ENCODE measurements around the gene LRRFIP1.
A peak's percentile ranks its signal among the peaks of the same experiment; 100 is the strongest.

LRRFIP1 gene

GRCh38 chr2:237714690-237715458 is 87.5 kb downstream of the LRRFIP1 start:
- no peak overlapping the region for H3K4ac ChIP-seq (ENCODE audit: low read length)
- no peak overlapping the region for H3K4me2 ChIP-seq (ENCODE audit: insufficient read depth, low read length, poor library complexity, severe bottlenecking)
- H3K4me1 ChIP-seq (ENCODE audit: control insufficient read depth in 2 of 2, insufficient read depth in 1 of 2, low read depth in 1 of 2, low read length in 2 of 2) = peaks cover 14 to 16% of the 10 kb centered on the region in 2 donors
- no peak overlapping the region for H4K91ac ChIP-seq (ENCODE audit: low read depth, low read length, poor library complexity)
- no peak overlapping the region for H3K23ac ChIP-seq (ENCODE audit: low read depth, low read length, poor library complexity)
- H2BK120ac ChIP-seq (ENCODE audit: low read depth, low read length) = no peak overlapping the region
- no peak overlapping the region for H3K14ac ChIP-seq (ENCODE audit: low read length)
- no peak overlapping the region for H4K8ac ChIP-seq (ENCODE audit: low read depth, low read length)
- no peaks in the 10 kb centered on the region for H3K79me1 ChIP-seq (ENCODE audit: low read depth, low read length)
- no CpG with 5 or more reads among the region's 14 CpGs for WGBS, 2 donors (ENCODE audit: extremely low coverage in 2 of 2, insufficient read length in 2 of 2, insufficient replicate concordance in 1 of 2)
- peaks cover 0 to 14% of the 10 kb centered on the region in 2 donors for H3K36me3 ChIP-seq (replicated peaks in 1 of 2; ENCODE audit: control insufficient read depth in 2 of 2, insufficient read depth in 2 of 2, low read length in 2 of 2)
- H2AFZ ChIP-seq (ENCODE audit: low read length) = peak overlapping the region; percentile 74
- H3K9ac ChIP-seq (ENCODE audit: low read depth, low read length, poor library complexity) = no peak overlapping the region
- no peak overlapping the region for H2AK5ac ChIP-seq (ENCODE audit: low read depth, low read length)
- H3K27ac ChIP-seq (replicated peaks; ENCODE audit: low read length) = no peak overlapping the region
- H3K4me3 ChIP-seq (ENCODE audit: low read length in 2 of 2) = peak overlapping the region in 1 of 2 donors; percentile 40
- H3K9me3 ChIP-seq (replicated peaks in 1 of 2; ENCODE audit: control insufficient read depth in 2 of 2, insufficient read depth in 1 of 2, low read depth in 1 of 2, low read length in 2 of 2) = no peaks in the 10 kb centered on the region
- no peak overlapping the region for H3K18ac ChIP-seq (ENCODE audit: low read length)
- DNase-seq (ENCODE audit: low spot score) = no peak
- H2BK5ac ChIP-seq (ENCODE audit: low read length) = no peak overlapping the region
- H3K27me3 ChIP-seq (ENCODE audit: control insufficient read depth in 3 of 3, insufficient read depth in 3 of 3, low read depth in 1 of 3, low read length in 3 of 3) = no peaks in the 10 kb centered on the region
- no peak overlapping the region for H2BK12ac ChIP-seq (ENCODE audit: low read length)
- no peak overlapping the region for H2BK15ac ChIP-seq (ENCODE audit: low read length)

- Histone ChIP-seq H2AFZ (ENCODE audit: low read length) (peak overlapping the region; percentile 74), H4K91ac (ENCODE audit: low read depth, low read length, poor library complexity) (no peak overlapping the region), H2BK12ac (ENCODE audit: low read length) (no peak overlapping the region), H3K4ac (ENCODE audit: low read length) (no peak overlapping the region), H2BK15ac (ENCODE audit: low read length) (no peak overlapping the region), H3K79me1 (ENCODE audit: low read depth, low read length) (no peaks in the 10 kb centered on the region), H2AK5ac (ENCODE audit: low read depth, low read length) (no peak overlapping the region), H3K23ac (ENCODE audit: low read depth, low read length, poor library complexity) (no peak overlapping the region), H3K14ac (ENCODE audit: low read length) (no peak overlapping the region), H3K9ac (ENCODE audit: low read depth, low read length, poor library complexity) (no peak overlapping the region), H3K4me1 (ENCODE audit: control insufficient read depth in 2 of 2, insufficient read depth in 1 of 2, low read depth in 1 of 2, low read length in 2 of 2) (peaks cover 14 to 16% of the 10 kb centered on the region in 2 donors), H3K4me3 (ENCODE audit: low read length in 2 of 2) (peak overlapping the region in 1 of 2 donors; percentile 40), H3K27ac (replicated peaks; ENCODE audit: low read length) (no peak overlapping the region), H2BK120ac (ENCODE audit: low read depth, low read length) (no peak overlapping the region), H3K36me3 (replicated peaks in 1 of 2; ENCODE audit: control insufficient read depth in 2 of 2, insufficient read depth in 2 of 2, low read length in 2 of 2) (peaks cover 0 to 14% of the 10 kb centered on the region in 2 donors), H3K4me2 (ENCODE audit: insufficient read depth, low read length, poor library complexity, severe bottlenecking) (no peak overlapping the region), H3K18ac (ENCODE audit: low read length) (no peak overlapping the region), H3K27me3 (ENCODE audit: control insufficient read depth in 3 of 3, insufficient read depth in 3 of 3, low read depth in 1 of 3, low read length in 3 of 3) (no peaks in the 10 kb centered on the region), H3K9me3 (replicated peaks in 1 of 2; ENCODE audit: control insufficient read depth in 2 of 2, insufficient read depth in 1 of 2, low read depth in 1 of 2, low read length in 2 of 2) (no peaks in the 10 kb centered on the region), H4K8ac (ENCODE audit: low read depth, low read length) (no peak overlapping the region), H2BK5ac (ENCODE audit: low read length) (no peak overlapping the region)
- no peak for DNase-seq (ENCODE audit: low spot score)
- no CpG with 5 or more reads among the region's 13 CpGs for WGBS, 2 donors (ENCODE audit: extremely low coverage in 2 of 2, insufficient read length in 2 of 2, insufficient replicate concordance in 1 of 2)
These were observed 88.1 kb downstream of the LRRFIP1 start for GRCh38 chr2:237715459-237715947.

GRCh38 chr2:237716011-237716410 is 88.6 kb downstream of the LRRFIP1 start:
- Histone ChIP-seq H3K79me1 (ENCODE audit: low read depth, low read length) (no peaks in the 10 kb centered on the region), H3K18ac (ENCODE audit: low read length) (no peak overlapping the region), H3K4ac (ENCODE audit: low read length) (no peak overlapping the region), H3K4me3 (ENCODE audit: low read length in 2 of 2) (peak overlapping the region in 1 of 2 donors; percentile 40), H3K9ac (ENCODE audit: low read depth, low read length, poor library complexity) (no peak overlapping the region), H4K8ac (ENCODE audit: low read depth, low read length) (no peak overlapping the region), H3K36me3 (replicated peaks in 1 of 2; ENCODE audit: control insufficient read depth in 2 of 2, insufficient read depth in 2 of 2, low read length in 2 of 2) (peaks cover 0 to 13% of the 10 kb centered on the region in 2 donors), H2BK120ac (ENCODE audit: low read depth, low read length) (no peak overlapping the region), H2BK5ac (ENCODE audit: low read length) (no peak overlapping the region), H3K23ac (ENCODE audit: low read depth, low read length, poor library complexity) (no peak overlapping the region), H2AK5ac (ENCODE audit: low read depth, low read length) (no peak overlapping the region), H3K9me3 (replicated peaks in 1 of 2; ENCODE audit: control insufficient read depth in 2 of 2, insufficient read depth in 1 of 2, low read depth in 1 of 2, low read length in 2 of 2) (no peaks in the 10 kb centered on the region), H3K4me1 (ENCODE audit: control insufficient read depth in 2 of 2, insufficient read depth in 1 of 2, low read depth in 1 of 2, low read length in 2 of 2) (peaks cover 14 to 16% of the 10 kb centered on the region in 2 donors), H3K27ac (replicated peaks; ENCODE audit: low read length) (no peak overlapping the region), H3K4me2 (ENCODE audit: insufficient read depth, low read length, poor library complexity, severe bottlenecking) (no peak overlapping the region), H2BK12ac (ENCODE audit: low read length) (no peak overlapping the region), H2AFZ (ENCODE audit: low read length) (peak overlapping the region; percentile 74), H4K91ac (ENCODE audit: low read depth, low read length, poor library complexity) (no peak overlapping the region), H3K27me3 (ENCODE audit: control insufficient read depth in 3 of 3, insufficient read depth in 3 of 3, low read depth in 1 of 3, low read length in 3 of 3) (no peaks in the 10 kb centered on the region), H2BK15ac (ENCODE audit: low read length) (no peak overlapping the region), H3K14ac (ENCODE audit: low read length) (no peak overlapping the region)
- DNase-seq (ENCODE audit: low spot score) = no peak

- Histone ChIP-seq H2BK120ac (ENCODE audit: low read depth, low read length) (no peak overlapping the region), H4K91ac (ENCODE audit: low read depth, low read length, poor library complexity) (no peak overlapping the region), H2BK15ac (ENCODE audit: low read length) (no peak overlapping the region), H4K8ac (ENCODE audit: low read depth, low read length) (no peak overlapping the region), H2BK5ac (ENCODE audit: low read length) (no peak overlapping the region), H2BK12ac (ENCODE audit: low read length) (no peak overlapping the region), H3K79me1 (ENCODE audit: low read depth, low read length) (no peaks in the 10 kb centered on the region), H2AFZ (ENCODE audit: low read length) (no peak overlapping the region), H3K4me2 (ENCODE audit: insufficient read depth, low read length, poor library complexity, severe bottlenecking) (no peak overlapping the region), H3K4me3 (ENCODE audit: low read length in 2 of 2) (no peak overlapping the region), H3K4ac (ENCODE audit: low read length) (no peak overlapping the region), H2AK5ac (ENCODE audit: low read depth, low read length) (no peak overlapping the region), H3K27ac (replicated peaks; ENCODE audit: low read length) (no peak overlapping the region), H3K18ac (ENCODE audit: low read length) (no peak overlapping the region), H3K14ac (ENCODE audit: low read length) (no peak overlapping the region), H3K9ac (ENCODE audit: low read depth, low read length, poor library complexity) (no peak overlapping the region), H3K4me1 (ENCODE audit: control insufficient read depth in 2 of 2, insufficient read depth in 1 of 2, low read depth in 1 of 2, low read length in 2 of 2) (peaks cover 12 to 16% of the 10 kb centered on the region in 2 donors), H3K23ac (ENCODE audit: low read depth, low read length, poor library complexity) (no peak overlapping the region), H3K27me3 (ENCODE audit: control insufficient read depth in 3 of 3, insufficient read depth in 3 of 3, low read depth in 1 of 3, low read length in 3 of 3) (no peaks in the 10 kb centered on the region), H3K36me3 (replicated peaks in 1 of 2; ENCODE audit: control insufficient read depth in 2 of 2, insufficient read depth in 2 of 2, low read length in 2 of 2) (peaks cover 0 to 3% of the 10 kb centered on the region in 2 donors), H3K9me3 (replicated peaks in 1 of 2; ENCODE audit: control insufficient read depth in 2 of 2, insufficient read depth in 1 of 2, low read depth in 1 of 2, low read length in 2 of 2) (no peaks in the 10 kb centered on the region)
- no peak for DNase-seq (ENCODE audit: low spot score)
- WGBS, 2 donors (ENCODE audit: extremely low coverage in 2 of 2, insufficient read length in 2 of 2, insufficient replicate concordance in 1 of 2) = no CpG with 5 or more reads among the region's 24 CpGs
These were observed 90.2 kb downstream of the LRRFIP1 start for GRCh38 chr2:237717366-237718276.
